ENCODE data around the gene ENOX1. TPM values are rescaled to one million over a fixed set of nuclear protein-coding genes. Genes with fewer than 3 reads are reported as not detected.

ENOX1 gene
- total and polyA plus RNA-seq, 4 donors, result 0.33 to 7.7 (median 1.1) TPM

- Histone ChIP-seq H3K27me3 (ENCODE audit: control insufficient read depth in 3 of 3, insufficient read depth in 3 of 3, low read length in 2 of 3) (no peaks in the 10 kb centered on the region), H3K36me3 (ENCODE audit: control insufficient read depth in 4 of 4, insufficient read depth in 4 of 4, low read length in 4 of 4) (no peaks in the 10 kb centered on the region), H3K9me3 (ENCODE audit: control insufficient read depth in 4 of 4, insufficient read depth in 3 of 4, low read length in 3 of 4) (no peaks in the 10 kb centered on the region), H3K27ac (ENCODE audit: low read depth in 1 of 2, low read length in 1 of 2) (no peak overlapping the region), H3K4me1 (ENCODE audit: control insufficient read depth in 5 of 5, insufficient read depth in 5 of 5, low read length in 5 of 5) (peaks cover 0 to 8% (median 4%) of the 10 kb centered on the region in 5 donors), H3K9ac (ENCODE audit: insufficient read depth in 1 of 2, low read length in 2 of 2) (no peak overlapping the region), H3K4me3 (no peak overlapping the region)
- TF ChIP-seq, protein P1, sequence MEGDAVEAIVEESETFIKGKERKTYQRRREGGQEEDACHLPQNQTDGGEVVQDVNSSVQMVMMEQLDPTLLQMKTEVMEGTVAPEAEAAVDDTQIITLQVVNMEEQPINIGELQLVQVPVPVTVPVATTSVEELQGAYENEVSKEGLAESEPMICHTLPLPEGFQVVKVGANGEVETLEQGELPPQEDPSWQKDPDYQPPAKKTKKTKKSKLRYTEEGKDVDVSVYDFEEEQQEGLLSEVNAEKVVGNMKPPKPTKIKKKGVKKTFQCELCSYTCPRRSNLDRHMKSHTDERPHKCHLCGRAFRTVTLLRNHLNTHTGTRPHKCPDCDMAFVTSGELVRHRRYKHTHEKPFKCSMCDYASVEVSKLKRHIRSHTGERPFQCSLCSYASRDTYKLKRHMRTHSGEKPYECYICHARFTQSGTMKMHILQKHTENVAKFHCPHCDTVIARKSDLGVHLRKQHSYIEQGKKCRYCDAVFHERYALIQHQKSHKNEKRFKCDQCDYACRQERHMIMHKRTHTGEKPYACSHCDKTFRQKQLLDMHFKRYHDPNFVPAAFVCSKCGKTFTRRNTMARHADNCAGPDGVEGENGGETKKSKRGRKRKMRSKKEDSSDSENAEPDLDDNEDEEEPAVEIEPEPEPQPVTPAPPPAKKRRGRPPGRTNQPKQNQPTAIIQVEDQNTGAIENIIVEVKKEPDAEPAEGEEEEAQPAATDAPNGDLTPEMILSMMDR (IDR thresholded peaks at IDR 0.05; ENCODE audit: control extremely low read depth, extremely low read depth), result no peak
- ATAC-seq (ENCODE audit: insufficient read depth, low FRiP score) (no peak), DNase-seq (peak in 2 of 3 donors; percentile 15 to 67)
- WGBS, 2 donors, result 90 to 96% methylated on average over 1 of the region's 1 CpG
Measured at GRCh38 chr13:43514311-43514710, 272.5 kb downstream of the ENOX1 start.

- no peaks in the 10 kb centered on the region for H3K9me3 ChIP-seq (ENCODE audit: control insufficient read depth in 4 of 4, insufficient read depth in 3 of 4, low read length in 3 of 4)
- TF ChIP-seq, protein P1 (IDR thresholded peaks at IDR 0.05; ENCODE audit: control extremely low read depth, extremely low read depth), result no peak
- DNase-seq (no peak), ATAC-seq (ENCODE audit: insufficient read depth, low FRiP score) (no peak)
- no peak overlapping the region for H3K27ac ChIP-seq (ENCODE audit: low read depth in 1 of 2, low read length in 1 of 2)
- H3K4me3 ChIP-seq, result no peak overlapping the region
- WGBS, 2 donors, result 89 to 95% methylated on average over 2 of the region's 2 CpGs
- peaks cover 0 to 8% (median 4%) of the 10 kb centered on the region in 5 donors for H3K4me1 ChIP-seq (ENCODE audit: control insufficient read depth in 5 of 5, insufficient read depth in 5 of 5, low read length in 5 of 5)
- H3K9ac ChIP-seq (ENCODE audit: insufficient read depth in 1 of 2, low read length in 2 of 2), result no peak overlapping the region
- no peaks in the 10 kb centered on the region for H3K27me3 ChIP-seq (ENCODE audit: control insufficient read depth in 3 of 3, insufficient read depth in 3 of 3, low read length in 2 of 3)
- no peaks in the 10 kb centered on the region for H3K36me3 ChIP-seq (ENCODE audit: control insufficient read depth in 4 of 4, insufficient read depth in 4 of 4, low read length in 4 of 4)
Measured at GRCh38 chr13:43512221-43512620, 274.6 kb downstream of the ENOX1 start.

DNA sequence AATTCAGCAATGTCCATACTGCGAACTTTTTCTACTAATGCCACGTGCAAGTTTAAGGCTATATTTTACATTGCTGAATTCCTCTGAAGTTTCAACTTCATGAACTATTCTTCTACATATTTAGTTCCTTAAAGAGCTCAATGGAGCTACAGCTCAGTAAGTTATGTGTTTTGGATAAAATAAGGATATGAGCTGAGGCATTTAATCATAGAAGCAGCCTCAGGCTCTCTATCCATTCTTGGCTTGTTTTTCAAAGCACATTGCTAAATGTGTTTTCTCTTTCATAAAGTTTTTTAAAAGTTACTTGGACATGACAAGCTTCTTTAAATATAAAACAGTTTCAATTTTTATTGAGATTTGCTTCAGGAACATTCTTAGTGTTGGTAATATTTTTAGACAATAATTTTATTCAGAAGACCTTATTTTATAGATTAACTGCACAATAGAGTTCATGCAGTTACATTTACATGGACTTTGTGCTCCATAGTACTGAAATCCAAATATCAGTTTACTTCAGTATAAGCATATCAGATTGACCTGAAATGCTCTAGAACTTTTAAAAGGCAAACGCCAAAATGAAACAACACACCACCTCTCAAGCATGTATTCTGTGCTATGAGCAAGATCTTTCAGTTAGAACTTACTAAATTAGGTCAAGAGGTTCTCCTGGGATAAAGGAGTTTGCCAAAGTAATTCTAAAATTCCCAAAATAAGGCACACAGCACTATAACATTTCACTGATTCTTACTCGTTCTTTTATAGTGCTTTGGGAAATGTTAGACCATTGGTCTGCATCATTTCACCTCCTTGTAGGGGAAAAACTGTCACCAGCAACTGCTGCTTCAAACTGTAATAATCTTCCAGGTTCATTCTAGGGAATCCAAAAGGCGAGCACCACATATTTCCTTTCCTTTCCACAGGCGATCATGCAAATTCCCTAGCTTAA, 275.5 kb downstream of the ENOX1 start:
- Histone ChIP-seq H3K27me3 (ENCODE audit: control insufficient read depth in 3 of 3, insufficient read depth in 3 of 3, low read length in 2 of 3) (no peaks in the 10 kb centered on the region), H3K4me3 (no peak overlapping the region), H3K27ac (ENCODE audit: low read depth in 1 of 2, low read length in 1 of 2) (no peak overlapping the region), H3K9ac (ENCODE audit: insufficient read depth in 1 of 2, low read length in 2 of 2) (no peak overlapping the region), H3K36me3 (ENCODE audit: control insufficient read depth in 4 of 4, insufficient read depth in 4 of 4, low read length in 4 of 4) (no peaks in the 10 kb centered on the region), H3K9me3 (ENCODE audit: control insufficient read depth in 4 of 4, insufficient read depth in 3 of 4, low read length in 3 of 4) (no peaks in the 10 kb centered on the region), H3K4me1 (ENCODE audit: control insufficient read depth in 5 of 5, insufficient read depth in 5 of 5, low read length in 5 of 5) (peaks cover 0 to 4% (median 3%) of the 10 kb centered on the region in 5 donors)
- 74 to 88% methylated on average over 6 of the region's 6 CpGs for WGBS, 2 donors
- TF ChIP-seq, protein P1 (IDR thresholded peaks at IDR 0.05; ENCODE audit: control extremely low read depth, extremely low read depth), result no peak
- ATAC-seq (ENCODE audit: insufficient read depth, low FRiP score) (no peak), DNase-seq (peak in 1 of 3 donors; percentile 14)
